ENCODE data around the gene TSLP.

GRCh38 chr5:111111956-111112355, 40.4 kb downstream of the TSLP start:
- TF ChIP-seq CTCF (IDR thresholded peaks at IDR 0.05) (no peak), POLR2A (IDR thresholded peaks at IDR 0.05; ENCODE audit: low read length) (no peak), BCL3 (IDR thresholded peaks at IDR 0.05) (no peak), HES2 (IDR thresholded peaks at IDR 0.05) (no peak), TP53 (CRISPR knock-in tag; IDR thresholded peaks at IDR 0.05) (no peak), POLR2AphosphoS2 (conservative IDR thresholded peaks at IDR 0.05; ENCODE audit: low read length) (no peak), ZNF302 (CRISPR knock-in tag; IDR thresholded peaks at IDR 0.05) (no peak), EHF (CRISPR knock-in tag; IDR thresholded peaks at IDR 0.05) (no peak), RAD21 (conservative IDR thresholded peaks at IDR 0.05 in 1 of 2, IDR thresholded peaks at IDR 0.05 in 1 of 2) (no peak)

All from A549 (cell line).